Lower leg skin (tissue), 4 donors: ENCODE measurements around the gene ARHGAP22. TPM values are rescaled to one million over a fixed set of nuclear protein-coding genes. Genes with fewer than 3 reads are reported as not detected.

Experiments
- DNase-seq, 2 donors: peaks; one replicate each; pipeline ENCODE4 v3.0.0-alpha.2; 2019; ENCODE audit warnings: low spot score in 2 of 2
- H3K4me3 ChIP-seq: fragments of 200-600 bp; sonication (generic); 2 replicates; pipeline ENCODE4 v1.5.1; 2017; ENCODE audit warnings: mild to moderate bottlenecking, low read depth; ENCODE audit not compliant: poor library complexity, severe bottlenecking
- POLR2A ChIP-seq, 2 donors: fragments of 450-650 bp; IDR thresholded peaks; one replicate each; pipeline ENCODE4 v1.6.1; 2016 to 2017; ENCODE audit warnings: antibody characterized with exemption in 2 of 2, mild to moderate bottlenecking in 1 of 2, moderate library complexity in 1 of 2
- WGBS, 2 donors: methylation state at CpG; one replicate each; pipeline ENCODE4 v1.1.5; 2018; 5-methylcytosine and 5-hydroxymethylcytosine counted together
- intact Hi-C: fragments of 100-400 bp; cut with DNase I; formaldehyde crosslinking; loops from one replicate; pipeline ENCODE4 v1.15.0; 2023; ENCODE audit warnings: low total_unique reads
- total RNA-seq, 4 donors: library from RNA; depleted of rRNA; stranded (reverse); fragments of >200 nt; gene quantifications; one replicate each; pipeline ENCODE4 v1.1.0, GENCODE V29; 2016
- TF ChIP-seq, protein P1 (sequence below), 3 donors: fragments of 450-650 bp; IDR thresholded peaks; one replicate each; pipeline ENCODE4 v1.5.1; 2016; ENCODE audit warnings: antibody characterized with exemption in 3 of 3, mild to moderate bottlenecking in 3 of 3, moderate library complexity in 2 of 3

Gene ARHGAP22
- total RNA-seq, 4 donors from 2014 or later: 0.46 to 3.0 (median 1.4) TPM

DNA sequence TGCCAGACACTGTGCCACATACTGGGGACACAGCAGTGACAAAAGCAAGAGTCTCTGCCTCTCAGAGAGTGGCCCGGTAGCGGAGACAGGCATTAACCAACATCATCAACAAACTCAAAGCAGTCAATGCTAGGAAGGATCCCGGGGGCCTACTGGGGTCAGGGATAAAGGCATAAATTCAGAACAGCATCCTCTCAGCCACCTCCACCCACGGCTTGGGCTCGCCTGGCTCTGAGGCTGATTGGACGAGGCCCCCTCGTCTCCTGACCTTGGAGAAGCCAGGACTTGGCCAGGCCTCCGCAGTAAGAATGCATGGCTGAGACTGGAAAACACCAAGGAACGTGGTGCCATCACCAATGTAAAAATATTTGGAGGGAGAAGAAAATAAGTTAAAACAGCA lies 102.1 kb downstream of the ARHGAP22 start:
- WGBS, 2 donors: 89 to 92% methylated on average over 9 of the region's 9 CpGs
- intact Hi-C loops: no loop called here
- H3K4me3 ChIP-seq: no peak overlapping the region
- DNase-seq: peak in 1 of 2 donors; percentile 75
- TF ChIP-seq, protein P1, sequence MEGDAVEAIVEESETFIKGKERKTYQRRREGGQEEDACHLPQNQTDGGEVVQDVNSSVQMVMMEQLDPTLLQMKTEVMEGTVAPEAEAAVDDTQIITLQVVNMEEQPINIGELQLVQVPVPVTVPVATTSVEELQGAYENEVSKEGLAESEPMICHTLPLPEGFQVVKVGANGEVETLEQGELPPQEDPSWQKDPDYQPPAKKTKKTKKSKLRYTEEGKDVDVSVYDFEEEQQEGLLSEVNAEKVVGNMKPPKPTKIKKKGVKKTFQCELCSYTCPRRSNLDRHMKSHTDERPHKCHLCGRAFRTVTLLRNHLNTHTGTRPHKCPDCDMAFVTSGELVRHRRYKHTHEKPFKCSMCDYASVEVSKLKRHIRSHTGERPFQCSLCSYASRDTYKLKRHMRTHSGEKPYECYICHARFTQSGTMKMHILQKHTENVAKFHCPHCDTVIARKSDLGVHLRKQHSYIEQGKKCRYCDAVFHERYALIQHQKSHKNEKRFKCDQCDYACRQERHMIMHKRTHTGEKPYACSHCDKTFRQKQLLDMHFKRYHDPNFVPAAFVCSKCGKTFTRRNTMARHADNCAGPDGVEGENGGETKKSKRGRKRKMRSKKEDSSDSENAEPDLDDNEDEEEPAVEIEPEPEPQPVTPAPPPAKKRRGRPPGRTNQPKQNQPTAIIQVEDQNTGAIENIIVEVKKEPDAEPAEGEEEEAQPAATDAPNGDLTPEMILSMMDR (IDR thresholded peaks at IDR 0.05): no peak
- TF ChIP-seq POLR2A (IDR thresholded peaks at IDR 0.05): no peak

DNA sequence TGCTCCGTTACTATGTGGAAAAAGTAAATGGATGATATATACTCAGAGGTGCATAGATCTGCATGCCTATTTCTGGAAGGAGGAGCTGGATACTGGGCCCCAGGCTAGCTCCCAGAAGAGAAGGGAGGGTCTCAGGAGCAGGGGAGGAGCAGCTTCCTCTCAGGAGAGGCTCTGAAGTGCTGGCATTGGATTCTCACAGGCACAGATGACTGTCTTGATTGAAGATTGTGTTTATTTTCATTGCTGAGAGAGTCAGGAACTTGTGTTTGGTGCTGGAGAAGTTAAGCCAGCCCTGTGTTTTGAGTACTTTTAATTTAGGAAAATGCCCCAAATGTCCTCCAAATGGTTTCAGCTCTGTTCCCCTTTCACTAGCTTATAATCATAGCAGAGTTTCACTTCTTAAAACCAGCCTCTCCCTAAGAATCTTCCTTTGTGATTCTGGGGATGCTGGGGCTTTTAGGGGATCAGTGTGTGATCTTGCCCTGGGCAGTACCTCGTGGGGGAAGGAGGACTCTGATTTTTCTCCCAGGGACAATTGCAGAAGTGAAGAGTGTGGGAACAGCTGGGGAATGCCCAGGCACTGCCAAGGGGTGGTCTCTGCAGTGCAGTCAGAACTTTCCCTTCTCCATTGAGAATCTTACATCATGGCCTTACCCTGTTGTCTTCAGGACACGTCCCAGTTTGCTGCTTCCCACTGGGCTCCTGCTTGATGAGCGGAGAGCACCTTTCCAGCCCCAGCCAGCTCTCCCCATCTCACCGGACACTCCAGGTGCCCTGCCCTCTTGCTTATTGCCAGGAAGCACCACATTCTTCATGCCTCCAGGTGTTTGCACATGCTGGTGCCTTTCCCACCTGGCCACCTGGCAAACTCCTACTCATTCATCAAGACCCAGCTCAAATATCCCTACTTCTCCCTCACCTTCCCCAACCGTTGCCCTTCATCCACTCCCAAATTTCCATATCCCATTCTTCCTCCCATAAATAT lies 102.8 kb downstream of the ARHGAP22 start:
- WGBS, 2 donors: 75 to 80% methylated on average over 6 of the region's 6 CpGs
- TF ChIP-seq, protein P1 (IDR thresholded peaks at IDR 0.05): no peak
- intact Hi-C loops: no loop called here

DNA sequence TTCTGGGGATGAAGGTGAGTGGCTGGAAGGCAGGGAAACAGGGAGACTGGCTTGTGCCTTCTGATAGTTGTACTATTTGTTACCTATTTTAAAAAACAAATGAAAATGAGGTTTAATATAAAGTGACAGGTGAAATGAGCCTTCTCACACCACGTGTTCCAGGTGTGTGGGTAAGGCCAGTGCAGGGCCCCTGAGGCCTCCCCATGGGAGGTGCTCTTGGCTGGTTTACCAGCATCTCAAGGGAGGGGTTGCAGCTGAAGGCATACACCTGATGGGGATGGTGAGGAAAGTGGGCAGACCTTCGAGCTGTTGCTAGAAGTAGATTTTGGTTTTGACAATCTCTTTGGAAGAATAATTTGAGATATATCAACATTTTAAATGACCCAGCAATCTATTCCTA lies 103.6 kb downstream of the ARHGAP22 start:
- intact Hi-C loops: no loop called here
- TF ChIP-seq POLR2A (IDR thresholded peaks at IDR 0.05): no peak
- TF ChIP-seq, protein P1 (IDR thresholded peaks at IDR 0.05): no peak
- DNase-seq: peak in 1 of 2 donors; percentile 50
- WGBS, 2 donors: 50 to 53% methylated on average over 2 of the region's 2 CpGs
- no peak overlapping the region for H3K4me3 ChIP-seq

More for the DNA sequence above, 102.8 kb downstream of the ARHGAP22 start:
- H3K4me3 ChIP-seq: no peak overlapping the region
- peak in 1 of 2 donors; percentile 68 for DNase-seq

DNA sequence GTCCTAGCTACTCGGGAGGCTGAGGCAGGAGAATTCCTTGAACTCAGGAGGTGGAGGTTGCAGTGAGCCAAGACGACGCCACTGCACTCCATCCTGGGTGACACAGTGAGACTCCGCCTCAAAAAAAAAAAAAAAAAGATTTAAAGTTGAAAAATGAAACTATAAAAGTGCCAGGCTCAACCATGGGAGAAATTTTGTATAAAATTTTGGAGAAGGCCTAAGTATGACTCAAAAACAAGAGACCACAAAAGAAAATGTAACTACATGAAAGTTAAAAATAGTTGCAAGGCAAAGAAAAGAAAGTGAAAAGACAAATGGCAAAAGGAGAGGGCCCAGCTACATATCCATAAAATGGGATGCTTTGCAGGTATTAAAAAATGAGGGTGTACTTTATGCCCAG lies 104.1 kb downstream of the ARHGAP22 start:
- intact Hi-C loops: no loop called here
- 83 to 92% methylated on average over 4 of the region's 4 CpGs for WGBS, 2 donors
- TF ChIP-seq, protein P1 (IDR thresholded peaks at IDR 0.05): no peak
- TF ChIP-seq POLR2A (IDR thresholded peaks at IDR 0.05): no peak
- DNase-seq: no peak
- H3K4me3 ChIP-seq: no peak overlapping the region

DNA sequence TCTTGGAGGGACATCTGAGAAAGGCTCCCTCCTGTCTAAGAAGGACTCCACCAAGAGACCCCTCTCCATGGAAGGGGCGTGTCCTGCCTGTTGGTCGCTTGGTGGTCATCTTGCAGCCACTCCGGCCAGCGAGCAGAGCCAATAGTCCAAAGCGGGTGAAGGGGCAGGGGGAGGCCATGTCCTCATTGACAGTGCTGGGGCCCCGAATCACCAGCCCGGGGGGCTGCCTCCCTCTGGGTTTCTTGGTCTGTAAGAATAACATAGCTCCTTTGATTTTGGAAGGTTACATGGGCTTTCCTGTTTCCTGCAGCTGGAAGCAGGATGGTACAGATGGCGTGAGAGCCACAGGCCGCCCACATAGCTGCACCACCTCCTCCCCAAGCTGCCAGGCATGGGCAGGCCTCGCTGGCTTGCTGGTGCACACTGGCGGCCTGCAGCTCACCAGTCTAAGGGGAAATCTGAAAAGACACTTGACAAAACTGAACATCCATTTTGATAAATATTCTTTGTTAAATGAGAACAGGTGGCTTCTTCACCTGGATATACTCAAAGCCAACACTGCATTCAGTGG lies 105.8 kb downstream of the ARHGAP22 start:
- TF ChIP-seq, protein P1 (IDR thresholded peaks at IDR 0.05): no peak
- TF ChIP-seq POLR2A (IDR thresholded peaks at IDR 0.05): no peak
- no peak overlapping the region for H3K4me3 ChIP-seq
- 81 to 89% methylated on average over 10 to 11 of the region's 11 CpGs for WGBS, 2 donors
- peak in 1 of 2 donors; percentile 65 for DNase-seq
- intact Hi-C loops: no loop called here
